GM18502 (cell line): ENCODE measurements around the gene CDKAL1.
"Not testable (repeated sequence)": the region's sequence is repeated elsewhere in the genome, so short reads cannot be mapped to it uniquely, and the experiment has no call there.

Experiments used
- ATAC-seq: cut with Tn5 transposase; IDR thresholded peaks from one replicate; pipeline ENCODE4 v1.9.1; 2021; ENCODE audit warnings: mild to moderate bottlenecking; ENCODE audit not compliant: unreplicated experiment, poor library complexity

The CDKAL1 gene

GRCh38 chr6:21027507-21027906 is 493.2 kb downstream of the CDKAL1 start:
- no peak for ATAC-seq

- no peak for ATAC-seq
Measured at GRCh38 chr6:21031182-21031581, 496.9 kb downstream of the CDKAL1 start.

DNA sequence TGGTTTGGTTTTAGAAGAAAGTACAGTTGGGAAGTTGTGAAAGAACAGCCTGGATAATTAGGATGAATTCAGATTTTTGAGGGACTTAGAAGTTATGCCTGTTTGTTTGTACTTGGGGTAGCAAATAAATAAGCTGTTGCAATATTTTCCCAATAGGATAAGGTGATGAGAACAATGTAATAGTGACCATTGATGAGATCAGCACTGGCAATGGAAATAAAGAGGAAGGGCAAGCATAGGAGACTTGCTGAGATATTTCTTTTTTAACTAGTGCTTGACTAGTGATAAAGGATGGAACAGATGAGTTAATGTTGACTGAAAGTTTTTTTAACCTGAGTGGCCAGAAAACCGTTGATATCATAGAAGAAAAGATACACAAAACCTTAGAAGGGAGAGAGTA is 498.8 kb downstream of the CDKAL1 start:
- no peak for ATAC-seq

DNA sequence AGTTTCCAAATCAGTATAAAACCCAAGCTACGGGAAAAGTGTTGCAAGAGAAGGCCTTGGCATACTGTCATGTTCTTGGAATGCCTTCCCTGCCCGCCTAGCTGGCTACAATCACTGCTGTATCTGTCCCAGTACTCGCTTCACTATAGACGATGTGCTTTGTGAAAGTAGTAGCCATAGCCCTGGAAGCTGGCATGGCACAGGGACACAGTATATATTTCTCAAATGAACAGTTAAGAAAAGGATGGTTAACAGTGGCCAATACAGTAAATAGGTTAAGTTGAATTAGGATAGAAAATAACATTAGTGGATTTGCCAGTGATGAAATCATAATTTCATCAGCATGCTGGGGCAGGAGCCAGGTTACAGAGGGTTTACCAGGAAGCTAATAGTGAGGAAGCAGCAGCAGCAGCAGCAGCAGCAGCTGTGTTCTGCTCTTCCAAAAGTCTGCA is 499.3 kb downstream of the CDKAL1 start:
- ATAC-seq, result no peak

DNA sequence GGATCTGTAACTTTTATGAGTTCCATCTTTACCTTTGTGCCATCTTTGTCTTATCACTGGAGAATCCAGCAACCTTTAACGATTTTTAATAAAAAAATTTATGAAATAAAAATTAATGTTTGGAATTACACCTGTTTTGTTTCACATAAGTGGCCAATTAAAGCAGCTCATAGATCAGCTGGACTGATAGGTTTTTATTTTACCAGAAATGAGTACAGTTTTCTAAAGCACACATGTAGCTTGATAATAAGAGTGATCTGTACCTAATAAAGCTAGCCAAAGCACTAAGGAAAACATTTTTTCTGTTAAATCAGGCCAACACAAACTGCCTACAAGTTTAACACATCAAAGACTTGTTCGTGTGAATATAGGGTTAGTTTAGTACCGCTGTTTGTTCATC is 500.1 kb downstream of the CDKAL1 start:
- ATAC-seq, result no peak

DNA sequence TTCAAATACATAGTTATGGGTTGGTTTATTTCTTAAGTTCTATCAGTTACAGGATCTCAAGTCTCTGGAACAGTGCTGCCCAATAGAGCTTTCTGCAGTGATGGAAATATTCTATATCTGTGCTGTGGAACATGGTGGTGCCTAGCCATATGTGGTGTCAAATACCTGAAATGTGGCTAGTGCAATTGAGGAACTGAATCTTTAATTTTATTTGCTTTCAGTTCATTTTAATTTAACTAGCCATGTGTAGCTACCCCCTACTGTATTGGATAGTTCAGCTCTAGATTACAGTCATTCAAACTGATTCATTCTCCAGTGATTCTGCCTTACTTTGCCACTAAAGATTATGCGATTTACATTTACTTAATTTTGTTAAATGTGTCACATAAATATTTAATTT is 503.2 kb downstream of the CDKAL1 start:
- ATAC-seq, result peak; percentile 85

DNA sequence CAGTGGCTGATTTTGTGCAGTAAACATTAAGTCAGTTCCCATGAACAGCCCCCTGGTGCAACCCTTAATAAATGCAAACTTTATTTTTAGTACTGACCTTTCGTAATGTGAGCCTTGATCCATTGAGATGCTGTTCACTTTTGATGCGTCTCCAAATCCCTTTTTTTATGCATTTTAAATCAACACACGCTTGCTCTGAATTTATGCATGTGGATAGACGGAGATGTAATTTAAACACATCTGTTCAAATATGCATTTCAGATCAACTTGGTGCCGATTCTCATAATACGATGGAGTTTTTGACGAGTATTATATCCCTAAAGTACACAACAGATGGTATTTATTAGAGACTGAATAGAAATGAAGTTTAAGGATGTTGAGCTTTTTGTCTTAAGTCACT is 505.7 kb downstream of the CDKAL1 start:
- no peak for ATAC-seq

DNA sequence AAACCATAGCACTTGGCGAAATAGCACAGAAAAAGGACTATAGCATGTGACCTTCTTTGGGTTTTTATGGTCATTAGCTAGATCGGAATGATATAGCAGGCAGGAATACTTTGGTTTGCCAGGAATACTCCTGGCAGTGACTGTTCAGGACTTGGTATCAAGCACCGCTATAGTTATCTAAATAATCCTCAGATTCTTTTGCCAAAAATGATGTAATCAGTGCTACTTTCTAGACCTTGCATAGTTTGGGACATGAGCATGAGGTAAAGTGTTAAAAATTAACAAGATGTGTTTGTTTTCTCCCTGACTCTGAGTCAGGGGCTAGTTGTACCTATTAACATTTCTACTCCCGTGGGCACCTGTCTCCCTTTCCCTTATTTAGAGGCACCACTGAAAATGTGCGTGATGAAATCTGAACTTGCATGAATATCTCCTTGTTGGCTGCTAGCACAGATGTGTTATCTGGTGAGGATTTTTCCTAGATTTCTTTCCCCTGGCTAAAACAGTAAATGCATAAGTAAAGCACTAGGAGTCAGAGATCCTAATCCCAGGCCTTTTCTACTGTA is 511.0 kb downstream of the CDKAL1 start:
- no peak for ATAC-seq

GRCh38 chr6:21046276-21046675 is 512.0 kb downstream of the CDKAL1 start:
- no peak for ATAC-seq

- no peak for ATAC-seq
Measured at GRCh38 chr6:21048047-21048446, 513.8 kb downstream of the CDKAL1 start.

DNA sequence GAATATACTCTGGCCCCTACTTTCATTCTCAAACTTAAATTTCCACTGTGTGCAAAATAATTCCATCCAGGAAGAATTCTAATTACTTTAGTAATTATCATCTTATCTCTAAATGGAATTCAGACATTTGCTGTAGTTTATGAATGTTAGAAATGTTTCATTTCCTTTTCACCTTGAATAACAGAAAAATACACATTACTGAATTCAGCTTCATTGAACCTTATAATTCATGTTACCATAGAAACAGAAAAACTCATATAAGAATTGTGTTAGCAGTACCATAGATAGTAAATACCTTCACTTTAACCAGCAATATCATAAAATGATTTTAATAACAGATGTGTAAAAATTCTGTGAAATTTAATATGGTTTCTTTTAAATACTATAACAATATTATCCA is 514.9 kb downstream of the CDKAL1 start:
- no peak for ATAC-seq

GRCh38 chr6:21049572-21049971 is 515.3 kb downstream of the CDKAL1 start:
- no peak for ATAC-seq

GRCh38 chr6:21050935-21051334 is 516.7 kb downstream of the CDKAL1 start:
- no peak for ATAC-seq

- no peak for ATAC-seq
Measured at GRCh38 chr6:21051777-21052176, 517.5 kb downstream of the CDKAL1 start.

DNA sequence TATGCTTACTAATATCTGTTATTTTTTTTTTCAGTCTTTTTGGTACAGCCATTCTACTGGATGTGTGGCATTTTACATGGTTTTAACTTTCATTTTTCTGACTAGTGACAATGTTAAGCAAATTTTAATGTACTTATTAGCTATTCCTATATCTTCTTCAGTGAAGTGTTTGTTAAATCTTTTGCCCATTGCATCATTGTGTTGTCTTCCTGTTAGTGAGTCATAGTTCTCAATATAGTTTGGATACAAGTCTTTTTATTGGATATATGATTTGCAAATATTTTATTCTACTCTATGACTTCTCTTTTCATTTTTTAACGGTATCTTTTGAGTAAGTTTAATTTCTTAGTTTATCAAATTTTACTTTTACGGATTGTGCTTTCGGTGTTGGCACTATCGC is 519.4 kb downstream of the CDKAL1 start:
- no peak for ATAC-seq

DNA sequence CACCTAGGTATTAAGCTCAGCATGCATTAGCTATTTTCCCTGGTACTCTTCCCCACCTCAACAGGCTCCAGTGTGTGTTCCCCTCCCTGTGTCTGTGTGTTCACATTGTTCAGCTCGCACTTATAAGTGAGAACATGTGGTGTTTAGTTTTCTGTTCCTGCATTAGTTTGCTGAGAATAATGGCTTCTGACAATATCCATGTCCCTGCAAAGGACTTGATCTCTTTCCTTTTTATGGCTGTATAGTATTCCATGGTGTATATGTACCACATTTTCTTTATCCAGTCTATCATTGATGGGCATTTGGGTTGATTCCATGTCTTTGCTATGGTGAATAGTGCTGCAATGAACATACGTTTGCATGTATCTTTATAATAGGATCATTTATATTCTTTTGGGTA is 521.2 kb downstream of the CDKAL1 start:
- ATAC-seq, result not testable (repeated sequence)

DNA sequence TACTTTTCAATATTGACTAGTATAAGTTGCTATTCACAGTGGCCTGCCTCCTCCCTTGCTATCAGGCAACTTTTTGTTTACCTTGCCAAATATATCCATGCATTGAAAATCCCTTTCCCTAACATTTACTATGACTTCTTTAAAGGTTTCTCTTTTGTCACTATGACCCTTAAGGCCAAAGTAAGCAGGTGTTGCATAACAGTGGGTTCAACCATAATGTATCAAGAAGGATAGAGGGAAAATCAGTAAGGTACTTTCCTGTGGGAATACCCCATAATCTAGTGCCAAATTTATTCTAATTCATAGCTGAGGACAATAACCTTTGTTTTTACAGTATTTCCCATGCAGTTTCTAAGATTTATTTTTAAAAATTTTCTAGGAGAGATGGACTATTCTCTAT is 527.6 kb downstream of the CDKAL1 start:
- no peak for ATAC-seq

DNA sequence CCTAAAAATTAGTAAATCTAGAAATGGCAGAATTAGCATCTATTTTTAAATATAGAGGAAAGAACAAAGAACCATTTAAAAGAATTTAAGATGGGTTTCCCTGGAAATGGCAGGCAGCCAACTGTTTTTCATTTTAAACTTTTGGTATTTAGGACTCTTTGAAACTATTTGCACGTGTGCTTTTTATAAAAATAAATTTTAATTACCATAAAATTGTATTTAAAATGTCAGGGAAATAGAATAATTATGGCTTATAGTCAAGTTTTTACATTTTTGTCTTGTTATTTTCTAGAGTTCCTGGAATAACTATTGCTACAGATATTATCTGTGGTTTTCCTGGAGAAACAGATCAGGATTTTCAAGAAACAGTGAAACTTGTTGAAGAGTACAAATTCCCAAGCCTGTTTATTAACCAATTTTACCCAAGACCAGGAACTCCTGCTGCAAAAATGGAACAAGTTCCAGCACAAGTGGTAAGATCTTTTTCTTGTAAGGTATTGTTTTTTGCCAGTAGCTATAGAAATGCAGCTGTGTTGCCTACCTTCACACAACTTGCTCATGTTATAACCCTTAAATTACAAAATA is 530.6 kb downstream of the CDKAL1 start:
- ATAC-seq, result no peak

DNA sequence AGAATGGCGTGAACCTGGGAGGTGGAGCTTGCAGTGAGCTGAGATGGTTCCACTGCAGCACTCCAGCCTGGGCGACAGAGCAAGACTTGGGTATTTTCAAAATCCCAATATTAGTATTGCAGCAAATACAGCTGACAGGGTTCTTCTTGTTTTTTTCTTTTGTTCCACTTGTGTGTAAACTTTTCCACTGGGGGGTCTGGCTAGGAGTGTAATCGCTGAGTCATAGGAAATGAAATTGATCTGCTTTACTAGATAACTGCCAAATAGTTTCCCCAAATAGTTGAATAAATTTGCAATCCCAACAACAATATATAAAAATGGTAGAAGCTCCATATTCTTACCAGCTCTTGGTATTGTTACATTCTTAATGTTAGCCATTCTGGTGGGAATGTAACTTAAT is 533.3 kb downstream of the CDKAL1 start:
- no peak for ATAC-seq

DNA sequence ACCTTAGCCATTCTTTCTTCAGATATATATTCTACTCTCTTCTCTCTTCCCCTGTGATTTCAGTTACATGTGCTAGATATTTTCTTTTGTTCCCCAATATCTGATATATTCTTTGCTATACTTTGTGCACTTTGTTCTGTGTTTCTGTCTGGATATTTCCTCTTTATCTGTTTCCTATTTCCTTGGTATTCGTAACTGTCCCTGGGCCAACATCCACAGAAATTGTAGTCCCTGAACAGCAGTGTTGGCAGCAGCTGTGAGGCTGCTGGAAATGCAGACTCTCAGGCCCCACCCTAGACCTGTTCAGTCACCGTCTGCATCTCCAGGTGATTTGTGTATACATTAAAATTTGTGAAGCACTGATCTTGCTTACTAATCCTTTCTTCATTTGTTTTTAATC is 536.4 kb downstream of the CDKAL1 start:
- no peak for ATAC-seq

DNA sequence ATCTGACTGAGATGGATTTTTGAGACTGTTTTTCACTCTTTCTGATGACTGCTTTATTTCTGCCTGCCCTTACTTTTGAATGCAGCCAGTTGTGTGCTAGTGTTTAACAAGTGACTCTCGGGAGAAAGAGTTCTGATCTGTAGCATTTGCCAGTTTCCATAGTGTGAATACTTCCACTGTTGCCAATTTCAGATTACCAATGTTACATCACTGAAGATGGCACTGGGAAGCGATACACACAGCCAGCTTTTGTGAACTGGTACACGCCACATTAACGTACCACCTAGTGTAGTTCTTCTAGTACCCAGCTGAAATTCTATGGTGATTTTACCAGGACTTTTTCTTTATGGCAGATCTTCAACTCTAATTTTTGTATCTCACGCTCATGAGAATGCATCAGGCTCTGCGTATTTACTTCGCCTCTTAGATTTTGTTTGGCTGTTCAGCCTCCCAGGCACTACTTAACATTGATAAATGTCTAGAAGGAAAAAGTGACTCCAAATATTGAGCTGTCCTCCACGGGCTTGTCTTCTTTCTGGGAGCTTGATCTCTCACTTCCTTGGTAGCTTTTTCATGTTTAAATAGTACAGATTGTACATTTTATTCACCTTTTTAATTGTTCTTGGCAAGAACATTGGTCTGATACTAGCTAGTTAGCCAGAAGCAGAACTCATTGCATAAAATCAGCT is 537.7 kb downstream of the CDKAL1 start:
- no peak for ATAC-seq

DNA sequence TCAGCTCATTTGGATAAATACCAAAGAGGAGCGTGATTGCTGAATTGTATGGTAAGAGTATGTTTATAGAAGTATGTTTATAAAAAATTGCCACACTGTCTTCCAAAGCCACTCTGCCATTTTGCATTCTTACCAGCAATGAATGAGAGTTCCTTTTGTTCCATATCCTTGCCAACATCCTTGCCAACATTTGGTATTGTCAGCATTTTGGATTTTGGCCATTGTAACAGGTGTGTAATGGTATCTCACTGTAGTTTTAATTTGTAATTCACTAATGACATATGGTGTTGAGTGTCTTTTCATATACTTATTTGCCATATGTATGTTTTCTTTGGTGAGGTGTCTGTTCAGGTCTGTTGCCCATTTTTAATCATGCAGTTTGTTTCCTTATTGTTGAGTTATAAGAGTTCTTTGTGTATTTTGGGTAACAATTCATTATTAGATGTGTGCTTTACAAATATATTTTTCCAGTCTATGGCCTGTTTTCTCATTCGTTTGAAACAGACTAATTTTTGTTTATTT is 539.1 kb downstream of the CDKAL1 start:
- ATAC-seq, result no peak
